Stimulated activated naive CD8-positive, alpha-beta T cell treated with anti-CD3 and anti-CD28 coated beads, Interleukin-15, Interleukin-2, amounts not matched to agents 100 ng/mL and 50 ng/mL, for 24 hours (primary cell): ENCODE data around the gene DNMT3B.
A peak's percentile ranks its signal among the peaks of the same experiment; 100 is the strongest.

Source experiments
- H3K27ac Mint-ChIP-seq: one replicate; pipeline ENCODE4 v1.8.0; 2021; ENCODE audit warnings: mild to moderate bottlenecking, mixed read lengths
- H3K27me3 Mint-ChIP-seq: one replicate; pipeline ENCODE4 v1.8.0; 2021; ENCODE audit warnings: mixed read lengths
- H3K36me3 Mint-ChIP-seq: one replicate; pipeline ENCODE4 v1.8.0; 2021; ENCODE audit warnings: low read depth, mixed read lengths
- H3K4me1 Mint-ChIP-seq: one replicate; pipeline ENCODE4 v1.8.0; 2021; ENCODE audit warnings: low read depth, mixed read lengths
- H3K4me3 Mint-ChIP-seq: one replicate; pipeline ENCODE4 v1.8.0; 2021; ENCODE audit warnings: mild to moderate bottlenecking, mixed read lengths
- H3K9me3 Mint-ChIP-seq: one replicate; pipeline ENCODE4 v1.8.0; 2021; ENCODE audit warnings: mixed read lengths

The DNMT3B gene

GRCh38 chr20:32775336-32775991 lies 13.3 kb downstream of the DNMT3B start:
- Mint-ChIP-seq H3K27ac (peak overlapping the region; percentile 74), H3K9me3 (no peaks in the 10 kb centered on the region), H3K4me3 (no peak overlapping the region), H3K27me3 (no peaks in the 10 kb centered on the region), H3K4me1 (peaks cover 48% of the 10 kb centered on the region), H3K36me3 (no peaks in the 10 kb centered on the region)

- H3K4me3 Mint-ChIP-seq: no peak overlapping the region
- H3K27me3 Mint-ChIP-seq: no peaks in the 10 kb centered on the region
- H3K36me3 Mint-ChIP-seq: no peaks in the 10 kb centered on the region
- H3K27ac Mint-ChIP-seq: peak overlapping the region; percentile 74
- H3K9me3 Mint-ChIP-seq: no peaks in the 10 kb centered on the region
- H3K4me1 Mint-ChIP-seq: peaks cover 34% of the 10 kb centered on the region
Observed at GRCh38 chr20:32777177-32777956, 15.2 kb downstream of the DNMT3B start.

- no peak overlapping the region for H3K4me3 Mint-ChIP-seq
- H3K27me3 Mint-ChIP-seq: no peaks in the 10 kb centered on the region
- H3K4me1 Mint-ChIP-seq: peaks cover 34% of the 10 kb centered on the region
- H3K27ac Mint-ChIP-seq: no peak overlapping the region
- no peaks in the 10 kb centered on the region for H3K36me3 Mint-ChIP-seq
- no peaks in the 10 kb centered on the region for H3K9me3 Mint-ChIP-seq
Observed at GRCh38 chr20:32779500-32780211, 17.5 kb downstream of the DNMT3B start.

- Mint-ChIP-seq H3K36me3 (no peaks in the 10 kb centered on the region), H3K4me1 (peaks cover 31% of the 10 kb centered on the region), H3K27me3 (no peaks in the 10 kb centered on the region), H3K4me3 (no peak overlapping the region), H3K27ac (no peak overlapping the region), H3K9me3 (no peaks in the 10 kb centered on the region)
Observed at GRCh38 chr20:32780278-32780677, 18.1 kb downstream of the DNMT3B start.

- Mint-ChIP-seq H3K4me3 (no peak overlapping the region), H3K36me3 (no peaks in the 10 kb centered on the region), H3K9me3 (no peaks in the 10 kb centered on the region), H3K4me1 (peaks cover 24% of the 10 kb centered on the region), H3K27me3 (no peaks in the 10 kb centered on the region), H3K27ac (no peak overlapping the region)
Observed at GRCh38 chr20:32780749-32781655, 18.8 kb downstream of the DNMT3B start.

- no peaks in the 10 kb centered on the region for H3K27me3 Mint-ChIP-seq
- H3K27ac Mint-ChIP-seq: no peak overlapping the region
- H3K4me3 Mint-ChIP-seq: no peak overlapping the region
- no peaks in the 10 kb centered on the region for H3K9me3 Mint-ChIP-seq
- no peaks in the 10 kb centered on the region for H3K4me1 Mint-ChIP-seq
- no peaks in the 10 kb centered on the region for H3K36me3 Mint-ChIP-seq
Observed at GRCh38 chr20:32784369-32785080, 22.3 kb downstream of the DNMT3B start.

GRCh38 chr20:32786059-32786760 lies 24.0 kb downstream of the DNMT3B start:
- Mint-ChIP-seq H3K27me3 (no peaks in the 10 kb centered on the region), H3K4me3 (no peak overlapping the region), H3K4me1 (no peaks in the 10 kb centered on the region), H3K27ac (no peak overlapping the region), H3K9me3 (no peaks in the 10 kb centered on the region), H3K36me3 (no peaks in the 10 kb centered on the region)

- Mint-ChIP-seq H3K9me3 (no peaks in the 10 kb centered on the region), H3K36me3 (no peaks in the 10 kb centered on the region), H3K27me3 (no peaks in the 10 kb centered on the region), H3K4me3 (no peak overlapping the region), H3K27ac (no peak overlapping the region), H3K4me1 (peaks cover 8% of the 10 kb centered on the region)
Observed at GRCh38 chr20:32787168-32787567, 25.0 kb downstream of the DNMT3B start.

GRCh38 chr20:32789896-32790750 lies 27.9 kb downstream of the DNMT3B start:
- H3K4me3 Mint-ChIP-seq: no peak overlapping the region
- H3K9me3 Mint-ChIP-seq: no peaks in the 10 kb centered on the region
- H3K36me3 Mint-ChIP-seq: no peaks in the 10 kb centered on the region
- no peak overlapping the region for H3K27ac Mint-ChIP-seq
- H3K27me3 Mint-ChIP-seq: no peaks in the 10 kb centered on the region
- H3K4me1 Mint-ChIP-seq: peaks cover 31% of the 10 kb centered on the region

GRCh38 chr20:32790751-32791057 lies 28.5 kb downstream of the DNMT3B start:
- no peaks in the 10 kb centered on the region for H3K36me3 Mint-ChIP-seq
- peaks cover 31% of the 10 kb centered on the region for H3K4me1 Mint-ChIP-seq
- H3K4me3 Mint-ChIP-seq: no peak overlapping the region
- no peak overlapping the region for H3K27ac Mint-ChIP-seq
- H3K27me3 Mint-ChIP-seq: no peaks in the 10 kb centered on the region
- H3K9me3 Mint-ChIP-seq: no peaks in the 10 kb centered on the region

- Mint-ChIP-seq H3K9me3 (no peaks in the 10 kb centered on the region), H3K27me3 (no peaks in the 10 kb centered on the region), H3K27ac (no peak overlapping the region), H3K36me3 (no peaks in the 10 kb centered on the region), H3K4me3 (no peak overlapping the region), H3K4me1 (peaks cover 46% of the 10 kb centered on the region)
Observed at GRCh38 chr20:32792316-32792715, 30.1 kb downstream of the DNMT3B start.

- no peaks in the 10 kb centered on the region for H3K27me3 Mint-ChIP-seq
- no peak overlapping the region for H3K4me3 Mint-ChIP-seq
- peaks cover 46% of the 10 kb centered on the region for H3K4me1 Mint-ChIP-seq
- H3K27ac Mint-ChIP-seq: peak overlapping the region; percentile 15
- H3K36me3 Mint-ChIP-seq: no peaks in the 10 kb centered on the region
- no peaks in the 10 kb centered on the region for H3K9me3 Mint-ChIP-seq
Observed at GRCh38 chr20:32792731-32793458, 30.7 kb downstream of the DNMT3B start.
